Retinal pigment epithelial cell (primary cell): ENCODE results near the gene COX6B2.

Experiments
- DNase-seq: peaks from one replicate; pipeline ENCODE4 v3.0.0-alpha.2; 2010; ENCODE audit warnings: low read depth
- H3K4me3 ChIP-seq: 2 replicates; pipeline ENCODE4 v1.5.1; 2011; ENCODE audit warnings: mild to moderate bottlenecking, low read length, control low read depth, moderate library complexity
- TF ChIP-seq, protein P1 (sequence below): conservative IDR thresholded peaks from 2 replicates; pipeline ENCODE4 v1.5.1; 2011; ENCODE audit warnings: low read depth, low read length, control low read depth, inconsistent platforms

Gene COX6B2

GRCh38 chr19:55348317-55349034 is 6.0 kb downstream of the COX6B2 start:
- no peak for DNase-seq
- TF ChIP-seq, protein P1, sequence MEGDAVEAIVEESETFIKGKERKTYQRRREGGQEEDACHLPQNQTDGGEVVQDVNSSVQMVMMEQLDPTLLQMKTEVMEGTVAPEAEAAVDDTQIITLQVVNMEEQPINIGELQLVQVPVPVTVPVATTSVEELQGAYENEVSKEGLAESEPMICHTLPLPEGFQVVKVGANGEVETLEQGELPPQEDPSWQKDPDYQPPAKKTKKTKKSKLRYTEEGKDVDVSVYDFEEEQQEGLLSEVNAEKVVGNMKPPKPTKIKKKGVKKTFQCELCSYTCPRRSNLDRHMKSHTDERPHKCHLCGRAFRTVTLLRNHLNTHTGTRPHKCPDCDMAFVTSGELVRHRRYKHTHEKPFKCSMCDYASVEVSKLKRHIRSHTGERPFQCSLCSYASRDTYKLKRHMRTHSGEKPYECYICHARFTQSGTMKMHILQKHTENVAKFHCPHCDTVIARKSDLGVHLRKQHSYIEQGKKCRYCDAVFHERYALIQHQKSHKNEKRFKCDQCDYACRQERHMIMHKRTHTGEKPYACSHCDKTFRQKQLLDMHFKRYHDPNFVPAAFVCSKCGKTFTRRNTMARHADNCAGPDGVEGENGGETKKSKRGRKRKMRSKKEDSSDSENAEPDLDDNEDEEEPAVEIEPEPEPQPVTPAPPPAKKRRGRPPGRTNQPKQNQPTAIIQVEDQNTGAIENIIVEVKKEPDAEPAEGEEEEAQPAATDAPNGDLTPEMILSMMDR: no peak

DNA sequence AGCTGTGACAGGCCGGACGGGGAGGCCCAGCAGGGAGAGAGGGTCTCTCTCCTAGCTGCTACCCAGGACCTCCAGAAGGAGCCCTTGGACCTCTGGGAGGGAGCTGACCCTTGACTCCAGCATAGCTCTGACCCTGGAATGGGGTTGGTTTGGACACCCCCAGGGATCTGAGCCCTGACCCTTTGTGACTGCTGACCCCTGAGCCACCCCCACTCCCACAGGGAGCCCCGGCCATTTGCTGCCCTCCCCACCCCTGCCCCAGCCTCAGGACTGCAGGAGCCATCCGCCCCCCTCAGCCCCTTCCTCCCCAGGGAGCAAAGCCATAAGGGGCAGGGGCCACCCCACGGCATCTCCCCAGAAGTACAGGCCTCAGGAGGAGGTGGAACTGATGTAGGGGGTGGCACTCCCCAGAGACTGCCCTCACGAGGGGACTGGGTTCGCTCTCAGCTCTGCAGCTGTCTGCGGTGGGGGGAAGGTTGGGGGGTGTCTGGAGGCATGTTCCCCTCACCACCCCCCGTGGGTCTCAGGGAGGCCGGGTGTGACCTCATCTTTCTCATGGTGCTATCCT is 7.0 kb downstream of the COX6B2 start:
- H3K4me3 ChIP-seq: no peak overlapping the region
- TF ChIP-seq, protein P1: no peak
- no peak for DNase-seq

More at GRCh38 chr19:55348317-55349034, 6.0 kb downstream of the COX6B2 start:
- no peak overlapping the region for H3K4me3 ChIP-seq

DNA sequence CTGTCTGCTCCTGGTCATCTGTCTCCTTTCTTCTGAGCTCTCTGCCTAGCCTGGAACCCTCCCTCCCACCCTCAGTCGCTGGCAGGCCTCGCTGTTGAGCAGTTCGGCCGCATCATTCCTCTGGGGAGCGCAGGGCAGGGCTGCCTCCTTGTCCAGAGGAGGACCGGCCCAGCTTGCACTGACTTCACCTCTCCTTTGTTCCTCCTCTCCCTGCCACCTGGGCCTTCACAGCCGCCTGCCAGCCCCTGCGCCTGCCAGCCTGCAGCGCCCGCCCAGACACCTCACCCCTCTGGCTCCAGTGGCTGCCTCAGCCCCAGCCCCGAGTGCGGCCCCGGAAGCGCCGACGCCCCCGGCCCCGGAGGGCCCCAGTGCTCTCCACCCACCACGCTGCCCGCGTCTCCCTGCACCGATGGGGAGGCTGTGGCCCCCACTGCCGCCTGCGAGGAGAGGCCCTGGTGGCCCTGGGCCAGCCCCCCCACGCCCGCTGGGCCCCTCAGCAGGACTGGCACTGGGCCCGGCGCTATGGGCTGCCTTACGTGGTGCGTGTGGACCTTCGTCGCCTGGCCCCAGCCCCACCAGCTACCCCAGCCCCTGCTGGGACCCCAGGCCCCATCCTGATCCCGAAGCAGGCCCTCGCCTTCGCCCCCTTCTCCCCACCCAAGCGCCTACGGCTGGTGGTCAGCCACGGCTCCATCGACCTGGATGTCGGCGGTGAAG is 7.6 kb downstream of the COX6B2 start:
- TF ChIP-seq, protein P1: no peak
- H3K4me3 ChIP-seq: no peak overlapping the region
- no peak for DNase-seq

DNA sequence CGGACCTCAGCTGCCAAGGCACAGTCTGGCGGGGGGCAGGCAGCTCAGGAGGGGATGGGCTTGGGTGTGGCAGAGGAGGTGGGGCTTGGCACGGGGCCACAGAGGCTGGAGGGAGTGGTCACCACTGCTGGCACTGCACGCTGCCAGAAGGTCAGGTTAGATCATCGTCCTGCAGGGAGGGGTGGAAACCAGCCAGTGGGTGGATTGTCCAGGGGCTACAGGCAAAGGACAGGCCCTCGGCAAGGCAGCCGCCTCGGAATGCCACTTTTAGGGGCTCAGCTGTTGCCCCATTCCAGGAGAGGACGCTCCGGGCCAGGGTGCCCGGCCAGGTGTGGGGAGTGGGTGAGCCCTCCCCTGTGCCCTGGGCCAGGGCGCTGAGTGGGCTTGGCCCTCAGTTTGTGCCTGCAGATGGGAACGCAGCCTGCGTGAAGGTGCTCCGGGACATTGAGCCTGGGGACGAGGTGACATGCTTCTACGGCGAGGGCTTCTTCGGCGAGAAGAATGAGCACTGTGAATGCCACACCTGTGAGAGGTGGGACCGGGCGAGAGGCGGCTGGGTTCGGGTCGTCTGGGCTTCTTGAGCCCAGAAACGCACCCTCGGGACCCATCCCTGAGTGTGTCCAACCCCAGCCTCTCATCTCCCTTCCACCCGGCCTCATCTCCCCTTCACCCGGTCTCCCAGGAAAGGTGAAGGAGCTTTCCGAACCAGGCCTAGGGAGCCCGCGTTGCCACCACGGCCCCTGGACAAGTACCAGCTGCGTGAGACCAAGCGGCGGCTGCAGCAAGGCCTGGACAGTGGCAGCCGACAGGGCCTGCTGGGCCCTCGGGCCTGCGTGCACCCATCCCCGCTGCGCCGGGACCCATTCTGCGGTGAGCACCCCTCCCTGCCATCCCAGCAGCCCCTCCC is 8.4 kb downstream of the COX6B2 start:
- TF ChIP-seq, protein P1: no peak

GRCh38 chr19:55345101-55345817 is 9.3 kb downstream of the COX6B2 start:
- H3K4me3 ChIP-seq: no peak overlapping the region
- DNase-seq: no peak
- TF ChIP-seq, protein P1: no peak

More for the DNA sequence above, 8.4 kb downstream of the COX6B2 start:
- DNase-seq: no peak
- no peak overlapping the region for H3K4me3 ChIP-seq

- H3K4me3 ChIP-seq: no peak overlapping the region
Measured at GRCh38 chr19:55344444-55344843, 10.1 kb downstream of the COX6B2 start.

More at GRCh38 chr19:55344444-55344843, 10.1 kb downstream of the COX6B2 start:
- DNase-seq: no peak
- TF ChIP-seq, protein P1: no peak
